ENCODE results near the gene CARD11.

The CARD11 gene

DNA sequence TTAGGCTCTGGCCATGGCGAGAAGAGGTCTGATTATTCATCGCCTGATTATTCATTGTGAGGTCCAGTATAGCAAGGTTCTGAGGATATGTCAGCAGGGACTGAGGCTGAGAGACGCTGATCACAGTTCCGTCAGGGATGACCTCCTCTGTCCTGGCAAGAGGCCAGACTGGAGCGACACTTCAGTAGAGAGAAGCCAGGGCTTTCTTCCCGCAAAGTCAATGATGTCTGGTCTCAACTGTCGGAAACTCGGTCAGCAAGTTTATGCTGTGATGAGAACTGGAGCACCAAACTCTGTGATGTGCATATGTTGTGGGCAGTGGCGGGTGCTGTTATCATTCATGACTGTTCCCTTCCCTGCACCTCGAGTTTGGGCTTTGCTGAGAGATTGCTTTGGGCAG lies 170.5 kb downstream of the CARD11 start:
- H3K4me3 ChIP-seq (ENCODE audit: low read depth, low read length), result no peak overlapping the region
- in situ Hi-C loops (cut with HindIII; ENCODE audit: low sequenced_read_pairs), result no loop called here
- TF ChIP-seq, protein P1, sequence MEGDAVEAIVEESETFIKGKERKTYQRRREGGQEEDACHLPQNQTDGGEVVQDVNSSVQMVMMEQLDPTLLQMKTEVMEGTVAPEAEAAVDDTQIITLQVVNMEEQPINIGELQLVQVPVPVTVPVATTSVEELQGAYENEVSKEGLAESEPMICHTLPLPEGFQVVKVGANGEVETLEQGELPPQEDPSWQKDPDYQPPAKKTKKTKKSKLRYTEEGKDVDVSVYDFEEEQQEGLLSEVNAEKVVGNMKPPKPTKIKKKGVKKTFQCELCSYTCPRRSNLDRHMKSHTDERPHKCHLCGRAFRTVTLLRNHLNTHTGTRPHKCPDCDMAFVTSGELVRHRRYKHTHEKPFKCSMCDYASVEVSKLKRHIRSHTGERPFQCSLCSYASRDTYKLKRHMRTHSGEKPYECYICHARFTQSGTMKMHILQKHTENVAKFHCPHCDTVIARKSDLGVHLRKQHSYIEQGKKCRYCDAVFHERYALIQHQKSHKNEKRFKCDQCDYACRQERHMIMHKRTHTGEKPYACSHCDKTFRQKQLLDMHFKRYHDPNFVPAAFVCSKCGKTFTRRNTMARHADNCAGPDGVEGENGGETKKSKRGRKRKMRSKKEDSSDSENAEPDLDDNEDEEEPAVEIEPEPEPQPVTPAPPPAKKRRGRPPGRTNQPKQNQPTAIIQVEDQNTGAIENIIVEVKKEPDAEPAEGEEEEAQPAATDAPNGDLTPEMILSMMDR (IDR thresholded peaks at IDR 0.05; ENCODE audit: low read depth, low read length), result no peak
- no peak for DNase-seq (ENCODE audit: low read depth, low spot score)

DNA sequence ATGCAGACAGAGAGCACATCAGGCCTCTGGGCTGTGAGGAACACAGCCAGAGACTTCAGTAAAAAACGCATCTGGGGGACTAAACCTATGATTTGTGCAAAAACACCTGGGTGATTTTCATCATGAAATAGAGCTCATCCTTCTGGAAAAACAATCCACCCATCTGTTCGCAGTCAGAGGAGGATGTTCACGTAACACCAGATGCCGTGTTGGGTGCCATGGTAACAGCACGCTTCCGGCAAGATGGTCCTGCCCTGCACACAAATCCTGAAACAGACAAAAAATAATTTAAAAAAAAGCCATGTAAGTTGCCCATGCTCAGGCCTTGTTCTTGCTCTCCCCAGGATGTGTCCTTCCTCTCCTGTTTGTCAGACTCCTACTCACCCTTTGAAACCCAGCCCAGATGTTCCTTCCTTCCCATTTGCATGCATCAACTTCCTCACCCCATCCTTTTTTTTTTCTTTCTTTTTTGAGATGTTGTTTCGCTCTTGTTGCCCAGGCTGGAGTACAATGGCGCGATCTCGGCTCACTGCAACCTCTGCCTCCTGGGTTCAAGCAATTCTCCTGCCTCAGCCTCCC lies 171.3 kb downstream of the CARD11 start:
- no peak for DNase-seq (ENCODE audit: low read depth, low spot score)
- H3K4me3 ChIP-seq (ENCODE audit: low read depth, low read length), result no peak overlapping the region
- TF ChIP-seq, protein P1 (IDR thresholded peaks at IDR 0.05; ENCODE audit: low read depth, low read length), result no peak
- in situ Hi-C loops (cut with HindIII; ENCODE audit: low sequenced_read_pairs), result no loop called here

DNA sequence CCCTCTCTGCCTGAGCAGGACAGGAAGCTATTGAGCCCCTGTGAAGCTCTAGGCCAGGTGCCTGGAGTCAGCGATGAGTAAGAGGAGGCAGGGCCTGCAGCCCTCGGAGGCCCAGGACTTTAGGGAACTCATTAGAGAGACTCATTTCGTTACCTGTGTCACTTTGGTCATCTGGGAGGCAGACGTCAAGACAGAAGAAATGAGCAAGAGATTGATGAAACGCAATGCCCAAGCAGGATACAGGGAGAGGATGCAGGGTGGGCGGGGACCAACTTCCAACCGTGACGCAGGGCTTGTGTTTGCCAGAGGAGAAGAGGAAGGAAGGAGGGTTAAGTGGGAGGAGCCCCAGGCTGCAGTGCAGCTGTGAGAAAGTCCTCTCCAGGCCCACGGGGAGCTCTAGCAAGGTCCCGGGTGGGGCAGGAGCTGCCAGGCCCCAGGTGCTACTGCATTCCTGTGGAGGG lies 173.2 kb downstream of the CARD11 start:
- H3K4me3 ChIP-seq (ENCODE audit: low read depth, low read length), result no peak overlapping the region
- peak; percentile 50 for DNase-seq (ENCODE audit: low read depth, low spot score)
- TF ChIP-seq, protein P1 (IDR thresholded peaks at IDR 0.05; ENCODE audit: low read depth, low read length), result no peak
- in situ Hi-C loops (cut with HindIII; ENCODE audit: low sequenced_read_pairs), result no loop called here

DNA sequence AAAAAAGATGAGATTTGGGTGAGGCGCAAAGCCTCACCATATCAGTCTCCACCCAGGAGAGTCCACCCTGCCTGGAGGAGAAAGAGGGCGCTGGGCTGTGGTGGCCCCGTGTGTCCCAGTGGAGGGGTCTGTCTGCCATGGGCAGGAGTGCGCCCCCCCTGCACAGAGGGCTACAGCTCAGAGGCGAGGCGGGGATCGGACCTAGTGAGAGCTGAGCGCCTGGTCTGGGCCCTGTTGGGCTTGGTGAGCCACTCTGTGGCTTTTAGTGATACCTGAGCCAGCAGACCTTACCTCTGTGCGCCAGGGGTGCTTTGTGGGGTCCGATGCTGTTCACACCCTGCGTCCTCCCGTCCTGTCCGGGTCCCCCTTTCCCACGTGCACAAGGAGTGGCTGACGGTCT lies 173.7 kb downstream of the CARD11 start:
- TF ChIP-seq, protein P1 (IDR thresholded peaks at IDR 0.05; ENCODE audit: low read depth, low read length), result no peak
- DNase-seq (ENCODE audit: low read depth, low spot score), result no peak
- in situ Hi-C loops (cut with HindIII; ENCODE audit: low sequenced_read_pairs), result no loop called here
- no peak overlapping the region for H3K4me3 ChIP-seq (ENCODE audit: low read depth, low read length)

DNA sequence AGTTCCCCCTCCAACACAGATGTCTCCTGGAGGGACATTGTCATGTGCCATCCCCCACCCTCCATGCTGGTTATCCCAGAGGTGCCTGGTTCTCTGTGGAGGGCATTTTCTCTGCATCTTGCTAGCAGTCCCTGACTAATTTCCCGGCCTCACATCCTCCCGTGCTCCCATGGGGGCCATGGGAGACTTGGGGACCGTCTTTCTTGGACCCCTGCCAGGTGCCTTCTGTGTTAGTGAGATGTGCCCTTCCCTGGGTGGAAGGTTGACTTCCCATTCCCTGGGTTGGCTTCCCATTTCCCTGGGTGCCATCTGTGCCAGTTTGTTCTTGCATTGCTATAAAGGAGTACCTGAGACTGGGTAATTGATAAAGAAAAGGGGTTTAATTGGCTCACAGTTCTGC lies 177.1 kb downstream of the CARD11 start:
- in situ Hi-C loops (cut with HindIII; ENCODE audit: low sequenced_read_pairs), result no loop called here
- H3K4me3 ChIP-seq (ENCODE audit: low read depth, low read length), result no peak overlapping the region
- no peak for DNase-seq (ENCODE audit: low read depth, low spot score)
- TF ChIP-seq, protein P1 (IDR thresholded peaks at IDR 0.05; ENCODE audit: low read depth, low read length), result no peak

DNA sequence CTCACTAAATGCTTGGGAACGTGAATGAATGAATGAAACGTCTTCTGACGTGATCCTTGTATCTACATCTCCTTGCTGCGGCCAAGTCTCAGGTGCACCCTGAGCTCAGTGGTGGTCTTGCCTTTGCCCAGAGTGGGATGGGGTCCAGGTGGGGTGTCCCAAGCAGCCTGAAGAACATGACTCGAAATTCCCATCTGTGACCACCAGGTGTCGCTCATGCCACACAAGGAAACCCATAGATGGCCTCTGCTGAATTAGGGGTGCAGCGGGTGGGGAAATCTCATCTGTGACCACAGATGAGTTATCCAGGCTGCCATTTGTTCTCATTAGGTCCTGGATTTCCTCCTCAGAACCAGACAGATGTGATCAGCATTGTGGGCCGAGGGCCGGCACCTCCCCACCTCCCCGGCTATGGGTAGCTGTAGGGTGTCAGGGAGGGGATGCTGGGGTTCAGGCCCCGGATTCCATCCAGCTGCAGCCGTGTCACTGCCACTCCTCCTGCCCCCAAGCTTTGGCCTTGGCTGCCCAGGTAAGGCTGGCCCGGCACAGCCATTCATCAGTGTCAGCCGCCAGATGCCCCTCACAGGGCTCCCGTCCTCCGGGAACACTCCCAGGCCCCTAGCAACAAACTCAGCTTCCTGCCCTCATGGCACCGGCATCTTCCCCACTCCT lies 178.5 kb downstream of the CARD11 start:
- TF ChIP-seq, protein P1 (IDR thresholded peaks at IDR 0.05; ENCODE audit: low read depth, low read length), result peak; percentile 83
- H3K4me3 ChIP-seq (ENCODE audit: low read depth, low read length), result no peak overlapping the region
- peak; percentile 65 for DNase-seq (ENCODE audit: low read depth, low spot score)
- in situ Hi-C loops (cut with HindIII; ENCODE audit: low sequenced_read_pairs), result no loop called here
